Stimulated activated CD4-positive, alpha-beta T cell treated with anti-CD3 and anti-CD28 coated beads, Interleukin-15, amount 100 ng/mL, for 1 hour (primary cell): ENCODE data around the gene LIPE.

Experiments used
- DNase-seq, 2 donors: peaks; one replicate each; pipeline ENCODE4 v3.0.0-alpha.2; 2020; ENCODE audit warnings: low read depth in 1 of 2, low spot score in 1 of 2

The LIPE gene

GRCh38 chr19:42445948-42446347 lies 18.8 kb upstream of the LIPE start:
- DNase-seq = no peak

DNA sequence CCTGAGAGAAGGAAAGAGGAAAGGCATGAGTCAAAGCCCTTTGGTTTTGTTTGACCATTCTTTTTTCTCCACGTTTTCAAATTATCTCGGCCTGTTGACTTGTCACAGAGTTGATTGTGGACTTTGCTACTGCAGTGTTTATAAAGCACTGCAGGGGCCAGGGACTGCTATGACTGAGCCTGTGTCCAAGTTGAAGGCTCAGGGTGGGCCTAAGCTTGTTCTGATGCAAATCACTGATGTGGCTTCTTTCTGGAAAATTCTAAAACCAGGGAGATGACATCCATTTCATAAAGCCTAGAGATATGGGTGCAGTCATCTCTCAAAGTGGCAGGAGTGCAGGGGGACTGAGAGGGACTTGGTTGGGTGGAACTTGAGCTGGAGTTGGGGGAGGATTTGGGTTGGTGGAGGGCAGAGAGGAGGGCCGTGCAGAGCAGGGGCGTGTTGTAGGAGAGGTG lies 16.8 kb upstream of the LIPE start:
- no peak for DNase-seq

DNA sequence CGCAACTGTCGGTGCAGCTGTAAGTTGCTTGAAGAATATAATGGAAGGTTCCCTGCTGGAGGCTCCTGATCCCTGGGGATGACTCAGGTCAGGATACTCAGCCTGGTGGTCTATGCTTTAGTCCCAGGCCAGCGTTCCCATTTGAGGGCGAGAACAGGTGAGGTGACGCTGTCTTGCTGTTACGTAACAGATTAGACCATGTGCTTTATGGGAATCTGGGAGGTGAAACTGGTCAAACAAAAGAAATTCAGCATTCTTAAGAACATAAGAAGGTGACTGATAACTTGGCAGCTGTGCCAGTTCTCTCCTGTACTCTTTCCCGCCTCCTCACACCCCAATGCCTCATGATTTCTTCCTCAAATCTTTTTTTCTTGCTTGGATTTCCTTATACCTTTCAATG lies 15.6 kb upstream of the LIPE start, which contains the start of gene CXCL17:
Gene CXCL17 (minus strand): TSS at position 114 of the 400 bp plus-strand sequence. CDS start 114 bp downstream, outside the sequence.
- DNase-seq = no peak

DNA sequence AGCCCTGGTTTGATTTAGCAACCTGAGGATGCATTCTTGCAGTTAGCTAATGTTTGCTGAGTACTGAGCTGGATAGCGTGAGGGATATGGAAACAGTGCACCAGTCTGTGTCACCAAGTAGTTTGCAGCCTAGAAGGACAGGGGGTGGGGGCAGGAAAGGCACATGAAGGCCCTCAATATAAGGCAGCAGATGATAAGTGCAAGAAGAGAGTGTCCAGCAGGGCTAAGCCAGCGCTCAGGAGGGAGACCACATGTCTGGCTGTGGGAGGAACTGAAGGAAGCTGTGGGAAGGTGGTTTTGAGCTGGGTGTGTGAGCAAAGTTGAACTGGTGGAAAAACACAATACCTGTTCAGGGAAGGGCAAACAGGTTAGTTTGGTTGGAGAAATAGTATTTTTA lies 13.9 kb upstream of the LIPE start:
- DNase-seq = no peak

DNA sequence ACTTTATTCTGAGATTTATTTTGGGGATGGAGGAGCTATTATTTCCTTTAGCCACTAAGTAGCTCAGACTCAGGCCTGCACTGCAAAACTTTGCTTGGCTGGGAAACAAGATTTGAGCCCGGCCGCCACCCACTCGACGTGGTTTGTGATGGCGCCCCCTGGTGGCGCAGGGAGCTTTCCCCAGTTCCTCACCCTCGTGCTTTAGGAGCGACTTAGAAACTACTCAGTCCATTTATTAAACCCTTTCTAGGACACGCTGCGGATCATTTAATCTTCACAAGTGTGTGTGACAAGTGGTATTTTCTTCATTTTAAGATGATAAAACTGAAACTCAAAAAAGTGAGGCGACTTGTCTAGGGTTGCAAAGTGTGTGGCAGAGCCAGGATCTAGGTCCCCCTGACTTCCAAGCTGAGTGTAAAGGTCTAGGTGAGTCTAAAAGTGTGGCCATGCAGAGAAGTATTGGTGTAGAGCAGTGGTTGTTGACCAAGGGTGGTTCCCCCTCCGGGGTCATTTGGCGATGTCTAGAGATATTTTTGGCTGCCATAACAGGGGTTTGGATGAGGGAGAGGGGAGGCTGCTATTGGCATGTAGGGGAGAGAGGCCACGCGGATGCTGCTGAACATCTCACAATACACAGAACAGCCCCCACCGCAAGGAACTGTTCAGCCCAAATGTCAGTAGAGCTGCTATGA lies 13.3 kb upstream of the LIPE start:
- peak; percentile 62 to 76 for DNase-seq

DNA sequence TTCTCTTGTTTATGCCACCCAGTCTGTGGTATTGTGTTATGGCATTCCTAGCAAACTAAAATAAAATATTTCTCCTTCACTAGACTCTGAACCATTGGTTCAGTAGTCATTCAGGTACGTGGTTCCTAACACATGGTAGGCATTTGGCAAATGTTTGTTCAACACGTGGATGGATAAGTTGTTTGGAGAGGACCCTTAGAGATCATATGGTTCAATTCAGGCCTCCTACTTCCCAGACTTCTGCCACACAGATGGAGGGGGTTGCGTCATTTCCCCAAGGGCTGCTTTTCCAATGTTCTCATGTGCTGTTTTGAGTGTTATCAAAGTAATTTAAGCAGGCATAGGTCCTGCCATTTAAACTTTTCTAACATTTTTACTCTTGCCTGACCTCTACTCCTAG lies 8.8 kb upstream of the LIPE start:
- no peak for DNase-seq

- DNase-seq = no peak
Measured at GRCh38 chr19:42435316-42435715, 8.1 kb upstream of the LIPE start.

DNA sequence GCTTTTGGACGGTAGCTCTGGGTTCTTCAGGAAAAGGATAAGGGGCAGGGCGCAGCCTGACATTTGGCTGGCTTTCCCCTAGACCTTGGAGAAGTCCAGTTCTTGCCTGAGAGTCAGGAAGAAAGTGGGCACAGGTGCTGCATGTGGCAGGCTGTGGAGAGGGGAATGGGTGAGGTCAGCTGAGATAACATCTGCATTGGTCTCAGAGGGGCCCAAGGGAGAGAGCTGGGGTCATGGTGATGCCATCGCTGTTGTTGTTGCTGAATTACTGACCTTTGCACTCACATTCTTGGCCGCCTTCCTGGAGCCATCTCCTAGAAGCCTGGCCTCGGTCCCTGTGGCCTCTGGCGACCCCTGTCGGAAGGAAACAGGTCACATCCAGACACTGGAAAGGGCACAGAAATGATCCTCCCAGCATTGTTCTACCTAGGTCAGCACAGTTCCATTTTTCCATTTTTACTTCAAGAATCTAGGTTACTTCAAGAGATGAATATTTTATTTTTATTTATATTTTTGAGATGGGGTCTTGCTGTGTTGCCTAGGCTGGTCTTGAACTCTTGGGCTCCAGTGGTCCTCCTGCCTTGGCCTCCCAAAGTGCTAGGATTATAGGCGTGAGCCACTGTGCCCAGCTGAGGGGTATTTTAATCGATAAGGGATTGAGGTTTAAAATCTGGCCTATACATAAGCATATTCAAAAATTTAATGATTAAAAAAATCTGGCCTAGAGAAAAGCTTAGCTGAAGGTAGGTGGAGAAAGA lies 6.5 kb upstream of the LIPE start:
- DNase-seq = peak; percentile 36 to 40

GRCh38 chr19:42431486-42431885 lies 4.3 kb upstream of the LIPE start:
- no peak for DNase-seq

DNA sequence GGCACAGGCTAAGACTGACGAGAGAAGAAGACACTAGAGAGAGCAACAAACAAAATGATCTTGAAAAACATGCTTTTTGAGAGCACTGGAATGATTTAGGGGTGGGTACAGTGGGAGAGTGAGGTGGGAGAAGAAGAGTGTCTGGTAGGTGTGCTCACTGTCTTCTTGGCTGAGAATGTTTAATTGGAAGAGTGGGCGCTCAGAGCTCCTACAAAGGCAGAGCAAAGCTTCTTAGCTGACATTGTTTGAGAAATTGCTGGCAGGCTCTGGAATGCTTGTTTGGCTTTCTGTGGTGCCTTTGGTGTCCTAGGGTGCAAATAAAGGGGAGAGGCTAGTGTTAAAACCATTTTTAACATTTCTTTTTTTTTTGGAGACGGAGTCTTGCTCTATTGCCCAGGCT lies 1.5 kb upstream of the LIPE start:
- no peak for DNase-seq

- no peak for DNase-seq
Measured at GRCh38 chr19:42426643-42427042, 545 bp downstream of the LIPE start.

DNA sequence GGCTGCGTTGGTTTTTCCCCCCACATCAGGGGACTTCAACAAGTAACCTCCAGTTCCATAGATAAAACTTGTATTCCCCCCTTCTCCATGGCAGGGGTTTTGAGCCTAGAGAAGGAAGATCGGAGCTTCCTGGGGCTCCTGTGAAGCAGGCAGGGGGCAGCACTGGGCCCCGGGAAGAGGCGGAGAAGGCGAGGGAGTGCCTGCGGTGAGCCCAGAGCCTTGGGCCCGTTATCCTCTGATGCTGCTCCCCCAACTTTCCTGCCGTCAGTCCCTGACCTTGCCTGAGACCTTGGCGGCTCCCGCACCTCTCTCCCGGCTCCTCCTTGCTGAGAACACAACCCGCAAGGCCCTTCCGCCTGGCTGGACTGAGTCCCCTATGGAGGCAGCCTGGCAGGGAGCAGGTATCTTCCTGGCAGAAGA lies 2.5 kb downstream of the LIPE start:
- DNase-seq = no peak

- no peak for DNase-seq
Measured at GRCh38 chr19:42424345-42424707, 2.9 kb downstream of the LIPE start.

GRCh38 chr19:42423462-42424344 lies 3.5 kb downstream of the LIPE start:
- peak; percentile 87 to 90 for DNase-seq

DNA sequence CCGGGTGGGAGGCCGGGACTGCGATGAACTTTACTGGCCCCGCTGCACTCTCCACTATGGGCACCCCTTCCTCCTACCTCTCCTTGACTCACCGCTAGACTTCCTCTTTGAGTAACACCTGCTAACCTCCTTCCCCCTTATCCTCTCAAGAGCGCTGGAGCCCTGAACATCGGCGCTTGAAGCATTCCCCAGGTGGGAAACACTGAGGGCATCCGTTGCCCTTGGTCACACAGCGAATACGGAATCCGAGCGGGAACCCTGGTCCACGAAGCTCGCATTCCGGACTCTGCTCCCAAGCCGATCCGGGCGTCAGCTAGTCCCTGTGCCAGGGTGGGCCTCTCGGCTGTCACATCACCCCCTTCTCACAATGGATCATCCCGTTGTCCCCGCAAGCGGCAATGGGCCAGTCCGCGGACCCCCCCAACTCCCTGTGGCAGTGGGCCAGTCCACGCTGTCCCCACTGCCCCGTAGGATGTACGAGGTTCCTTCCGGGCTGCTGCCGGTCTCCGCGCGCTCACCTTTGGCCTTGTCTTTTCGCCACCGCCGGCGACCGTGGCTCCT lies 4.2 kb downstream of the LIPE start:
- peak in 1 of 2 donors; percentile 31 for DNase-seq

DNA sequence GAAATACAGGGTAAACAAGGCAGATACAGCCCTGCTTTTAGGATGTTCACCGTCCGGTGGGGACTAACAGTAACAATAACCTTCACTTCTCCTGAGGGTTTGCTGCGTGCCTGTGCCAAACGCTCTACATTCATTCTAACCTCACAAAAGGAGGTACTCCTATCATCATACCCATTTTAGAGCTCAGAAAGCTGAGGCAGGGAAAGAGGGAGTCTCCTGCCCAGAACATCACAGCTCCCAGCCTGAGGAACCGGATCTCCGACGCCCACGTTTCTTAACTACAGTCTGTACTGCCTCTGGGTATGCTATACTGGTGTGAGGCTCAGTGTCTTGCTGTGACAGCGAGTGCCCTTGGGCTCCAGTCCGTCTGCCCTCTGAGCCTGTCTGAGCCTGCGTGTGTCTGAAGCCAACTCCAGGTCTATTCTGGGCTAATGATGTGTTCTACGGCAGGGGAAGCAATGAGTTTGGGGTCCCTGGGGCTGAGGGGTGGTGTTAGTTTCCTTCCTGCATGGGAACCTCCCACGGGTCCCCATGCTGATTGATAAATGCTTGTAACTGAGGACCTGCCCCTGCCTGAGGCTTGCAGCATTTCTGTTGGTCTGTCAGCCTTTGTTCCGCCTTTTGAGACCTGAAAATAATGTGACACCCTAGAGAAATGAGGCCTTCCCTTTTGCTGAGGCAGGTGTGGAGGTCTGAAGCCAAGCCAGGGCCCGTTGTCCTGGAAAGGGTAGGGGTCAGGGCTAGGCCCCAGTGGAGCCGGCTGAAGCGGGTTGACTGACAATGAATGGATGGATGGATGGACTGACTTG lies 4.9 kb downstream of the LIPE start:
- DNase-seq = no peak

- no peak for DNase-seq
Measured at GRCh38 chr19:42421591-42422031, 5.6 kb downstream of the LIPE start.

GRCh38 chr19:42421101-42421500 lies 6.1 kb downstream of the LIPE start:
- DNase-seq = no peak

GRCh38 chr19:42420055-42420544 lies 7.1 kb downstream of the LIPE start:
- DNase-seq = peak; percentile 60 to 66

DNA sequence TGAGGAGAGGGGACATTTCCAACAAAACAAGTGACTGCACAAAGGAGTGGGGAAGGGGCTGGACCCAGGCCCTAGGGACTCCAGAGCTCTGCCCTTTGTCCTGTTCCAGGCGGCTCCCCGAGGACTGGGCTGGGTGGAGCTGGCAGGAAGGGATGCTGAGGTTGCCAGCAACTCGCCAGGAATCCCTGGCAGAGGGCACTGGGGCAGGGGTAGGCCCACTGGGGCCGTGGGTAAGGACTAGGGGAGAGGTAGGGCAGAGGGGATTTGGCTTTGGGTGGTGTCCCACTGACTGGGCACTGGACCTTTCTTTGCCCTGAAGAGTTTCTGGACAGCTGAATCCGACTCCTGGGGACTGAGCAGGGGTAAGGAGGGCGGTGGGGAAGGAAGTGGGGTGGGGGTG lies 7.9 kb downstream of the LIPE start:
- DNase-seq = no peak
